ENCODE data around the gene RAVER2. TPM values are rescaled to one million over a fixed set of nuclear protein-coding genes. Genes with fewer than 3 reads are reported as not detected.
"Not testable (repeated sequence)": the region's sequence is repeated elsewhere in the genome, so short reads cannot be mapped to it uniquely, and the experiment has no call there.

RAVER2 gene
- total and polyA plus RNA-seq, 2 experiments from 2014 or later: 14.1 to 28.6 TPM

DNA sequence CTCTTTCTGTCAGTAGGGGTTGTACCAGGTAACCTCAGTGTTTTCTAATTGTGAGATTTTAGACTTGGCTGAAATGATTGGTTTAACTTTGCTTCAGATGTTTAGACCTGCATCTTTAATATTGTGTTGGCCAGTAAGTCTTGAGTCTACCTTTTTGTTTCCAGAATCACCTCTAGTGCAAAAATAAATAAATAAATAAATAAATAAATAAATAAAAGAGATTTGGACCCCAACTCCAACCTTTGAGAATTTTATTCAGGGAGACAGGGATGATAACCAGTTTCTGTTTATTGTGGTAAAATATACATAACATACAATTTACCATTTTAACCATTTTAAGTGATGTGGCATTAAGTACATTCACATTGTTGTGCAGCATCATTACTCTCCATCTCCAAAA, 64.4 kb downstream of the RAVER2 start:
- DNase-seq (ENCODE audit: low spot score): no peak
- Histone ChIP-seq H3K9me3 (ENCODE audit: low read depth) (no peaks in the 10 kb centered on the region), H3K79me2 (no peaks in the 10 kb centered on the region), H3K4me3 (no peak overlapping the region), H3K4me2 (no peak overlapping the region), H2AFZ (no peak overlapping the region), H3K9me2 (replicated peaks; ENCODE audit: insufficient read depth) (no peaks in the 10 kb centered on the region), H4K20me1 (ENCODE audit: insufficient read depth, poor library complexity, severe bottlenecking) (no peaks in the 10 kb centered on the region), H3K27ac (no peak overlapping the region), H3K27me3 (no peaks in the 10 kb centered on the region), H3K36me3 (replicated peaks; ENCODE audit: insufficient read depth, low read depth) (no peaks in the 10 kb centered on the region), H3K4me1 (ENCODE audit: insufficient read depth) (no peaks in the 10 kb centered on the region)
- TF ChIP-seq, protein P1, sequence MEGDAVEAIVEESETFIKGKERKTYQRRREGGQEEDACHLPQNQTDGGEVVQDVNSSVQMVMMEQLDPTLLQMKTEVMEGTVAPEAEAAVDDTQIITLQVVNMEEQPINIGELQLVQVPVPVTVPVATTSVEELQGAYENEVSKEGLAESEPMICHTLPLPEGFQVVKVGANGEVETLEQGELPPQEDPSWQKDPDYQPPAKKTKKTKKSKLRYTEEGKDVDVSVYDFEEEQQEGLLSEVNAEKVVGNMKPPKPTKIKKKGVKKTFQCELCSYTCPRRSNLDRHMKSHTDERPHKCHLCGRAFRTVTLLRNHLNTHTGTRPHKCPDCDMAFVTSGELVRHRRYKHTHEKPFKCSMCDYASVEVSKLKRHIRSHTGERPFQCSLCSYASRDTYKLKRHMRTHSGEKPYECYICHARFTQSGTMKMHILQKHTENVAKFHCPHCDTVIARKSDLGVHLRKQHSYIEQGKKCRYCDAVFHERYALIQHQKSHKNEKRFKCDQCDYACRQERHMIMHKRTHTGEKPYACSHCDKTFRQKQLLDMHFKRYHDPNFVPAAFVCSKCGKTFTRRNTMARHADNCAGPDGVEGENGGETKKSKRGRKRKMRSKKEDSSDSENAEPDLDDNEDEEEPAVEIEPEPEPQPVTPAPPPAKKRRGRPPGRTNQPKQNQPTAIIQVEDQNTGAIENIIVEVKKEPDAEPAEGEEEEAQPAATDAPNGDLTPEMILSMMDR (IDR thresholded peaks at IDR 0.05; ENCODE audit: poor library complexity): no peak
- TF ChIP-seq EZH2phosphoT487 (IDR thresholded peaks at IDR 0.05; ENCODE audit: low read depth, severe bottlenecking, unreplicated experiment): no peak
- TF ChIP-seq EZH2 (IDR thresholded peaks at IDR 0.05; ENCODE audit: borderline replicate concordance): no peak

DNA sequence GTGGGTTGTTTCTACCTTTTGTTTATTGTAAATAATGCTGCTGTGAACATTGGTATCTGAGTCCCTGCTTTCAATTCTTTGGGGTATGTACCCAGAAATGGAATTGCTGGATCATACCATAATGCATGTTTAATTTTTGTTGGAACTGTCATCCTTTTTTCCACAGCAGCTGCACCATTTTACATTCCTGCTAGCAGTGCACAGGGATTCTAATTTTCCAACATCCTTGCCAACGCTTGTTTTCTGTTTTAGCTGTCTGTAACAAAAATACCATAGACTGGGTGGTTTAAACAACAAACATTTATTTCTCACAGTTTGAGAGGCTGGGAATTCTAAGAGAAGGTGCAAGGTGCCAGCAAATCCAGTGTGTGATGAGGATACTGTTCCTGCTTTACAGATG, 65.1 kb downstream of the RAVER2 start:
- no peak for DNase-seq (ENCODE audit: low spot score)
- Histone ChIP-seq H3K4me1 (ENCODE audit: insufficient read depth) (no peaks in the 10 kb centered on the region), H3K9me3 (ENCODE audit: low read depth) (no peaks in the 10 kb centered on the region), H3K27ac (no peak overlapping the region), H3K4me3 (no peak overlapping the region), H3K9me2 (replicated peaks; ENCODE audit: insufficient read depth) (no peaks in the 10 kb centered on the region), H3K27me3 (no peaks in the 10 kb centered on the region), H4K20me1 (ENCODE audit: insufficient read depth, poor library complexity, severe bottlenecking) (no peaks in the 10 kb centered on the region), H2AFZ (no peak overlapping the region), H3K79me2 (no peaks in the 10 kb centered on the region), H3K4me2 (no peak overlapping the region), H3K36me3 (replicated peaks; ENCODE audit: insufficient read depth, low read depth) (peaks cover 4% of the 10 kb centered on the region)
- no peak for TF ChIP-seq EZH2phosphoT487 (IDR thresholded peaks at IDR 0.05; ENCODE audit: low read depth, severe bottlenecking, unreplicated experiment)
- TF ChIP-seq, protein P1 (IDR thresholded peaks at IDR 0.05; ENCODE audit: poor library complexity): no peak
- TF ChIP-seq EZH2 (IDR thresholded peaks at IDR 0.05; ENCODE audit: borderline replicate concordance): no peak
- WGBS (ENCODE audit: low lambda C conversion rate, missing lambda C conversion rate): 100% methylated on average over 1 of the region's 1 CpG

DNA sequence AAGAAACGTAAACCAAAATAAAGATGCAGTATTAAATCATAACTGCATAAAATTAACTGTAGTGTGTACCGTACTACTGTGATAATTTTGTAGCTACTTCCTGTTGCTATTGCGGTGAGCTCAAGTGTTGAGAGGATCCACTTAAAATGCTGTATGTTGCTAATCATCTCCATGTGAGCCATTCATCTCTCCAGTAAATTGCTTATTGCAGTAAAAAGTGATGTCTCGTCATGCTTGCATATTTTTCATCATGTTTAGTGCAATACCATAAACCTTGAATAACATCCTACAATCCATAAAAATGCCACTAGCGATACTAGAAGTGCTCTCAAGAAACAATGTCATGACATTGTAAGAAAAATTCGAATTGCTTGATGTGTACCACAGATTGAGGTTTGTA, 66.3 kb downstream of the RAVER2 start:
- Histone ChIP-seq H3K36me3 (replicated peaks; ENCODE audit: insufficient read depth, low read depth) (peaks cover 7% of the 10 kb centered on the region), H3K9me3 (ENCODE audit: low read depth) (no peaks in the 10 kb centered on the region), H3K4me3 (no peak overlapping the region), H3K4me2 (no peak overlapping the region), H3K4me1 (ENCODE audit: insufficient read depth) (no peaks in the 10 kb centered on the region), H4K20me1 (ENCODE audit: insufficient read depth, poor library complexity, severe bottlenecking) (no peaks in the 10 kb centered on the region), H3K27me3 (no peaks in the 10 kb centered on the region), H2AFZ (no peak overlapping the region), H3K27ac (no peak overlapping the region), H3K9me2 (replicated peaks; ENCODE audit: insufficient read depth) (no peaks in the 10 kb centered on the region), H3K79me2 (no peaks in the 10 kb centered on the region)
- 87% methylated on average over 6 of the region's 6 CpGs for WGBS (ENCODE audit: low lambda C conversion rate, missing lambda C conversion rate)
- TF ChIP-seq EZH2 (IDR thresholded peaks at IDR 0.05; ENCODE audit: borderline replicate concordance): no peak
- no peak for TF ChIP-seq EZH2phosphoT487 (IDR thresholded peaks at IDR 0.05; ENCODE audit: low read depth, severe bottlenecking, unreplicated experiment)
- TF ChIP-seq, protein P1 (IDR thresholded peaks at IDR 0.05; ENCODE audit: poor library complexity): no peak
- DNase-seq (ENCODE audit: low spot score): no peak

DNA sequence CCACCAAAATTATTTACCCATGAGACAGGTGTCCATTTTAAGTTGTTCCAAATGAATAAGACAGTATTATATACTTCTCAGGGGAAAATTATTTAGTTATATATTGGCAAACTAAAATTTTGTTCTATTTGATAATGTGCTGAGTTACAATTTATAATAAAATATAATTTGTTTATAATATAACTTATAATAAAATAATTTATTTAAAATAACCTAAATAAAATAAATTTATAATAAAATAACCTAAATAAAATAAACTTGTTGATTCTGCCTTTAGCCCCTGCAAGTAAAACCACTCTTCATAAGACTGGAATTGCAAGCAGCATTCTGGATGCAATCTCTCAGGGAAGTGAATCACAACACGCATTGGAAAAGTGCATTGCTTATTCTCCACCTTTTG, 69.6 kb downstream of the RAVER2 start:
- no peaks in the 10 kb centered on the region for H3K79me2 ChIP-seq
- no peak overlapping the region for H2AFZ ChIP-seq
- no peaks in the 10 kb centered on the region for H3K27me3 ChIP-seq
- H3K9me2 ChIP-seq (replicated peaks; ENCODE audit: insufficient read depth): no peaks in the 10 kb centered on the region
- no peaks in the 10 kb centered on the region for H4K20me1 ChIP-seq (ENCODE audit: insufficient read depth, poor library complexity, severe bottlenecking)
- H3K4me1 ChIP-seq (ENCODE audit: insufficient read depth): no peaks in the 10 kb centered on the region
- no peak for TF ChIP-seq EZH2phosphoT487 (IDR thresholded peaks at IDR 0.05; ENCODE audit: low read depth, severe bottlenecking, unreplicated experiment)
- TF ChIP-seq EZH2 (IDR thresholded peaks at IDR 0.05; ENCODE audit: borderline replicate concordance): no peak
- TF ChIP-seq, protein P1 (IDR thresholded peaks at IDR 0.05; ENCODE audit: poor library complexity): no peak
- H3K4me3 ChIP-seq: no peak overlapping the region
- no peak overlapping the region for H3K27ac ChIP-seq
- 100% methylated on average over 1 of the region's 1 CpG for WGBS (ENCODE audit: low lambda C conversion rate, missing lambda C conversion rate)
- H3K4me2 ChIP-seq: no peak overlapping the region
- peaks cover 7% of the 10 kb centered on the region for H3K36me3 ChIP-seq (replicated peaks; ENCODE audit: insufficient read depth, low read depth)
- no peak for DNase-seq (ENCODE audit: low spot score)
- H3K9me3 ChIP-seq (ENCODE audit: low read depth): no peaks in the 10 kb centered on the region

DNA sequence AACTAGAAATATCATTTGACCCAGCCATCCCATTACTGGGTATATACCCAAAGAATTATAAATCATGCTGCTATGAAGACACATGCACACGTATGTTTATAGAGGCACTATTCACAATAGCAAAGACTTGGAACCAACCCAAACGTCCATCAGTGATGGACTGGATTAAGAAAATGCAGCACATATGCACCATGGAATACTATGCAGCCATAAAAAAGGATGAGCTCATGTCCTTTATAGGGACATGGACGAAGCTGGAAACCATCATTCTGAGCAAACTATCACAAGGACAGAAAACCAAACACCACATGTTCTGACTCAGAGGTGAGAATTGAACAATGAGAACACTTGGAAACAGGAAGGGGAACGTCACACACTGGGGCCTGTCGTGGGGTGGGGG, 72.5 kb downstream of the RAVER2 start:
- not testable (repeated sequence) for H3K9me3 ChIP-seq (ENCODE audit: low read depth); H3K79me2 ChIP-seq; H3K4me1 ChIP-seq (ENCODE audit: insufficient read depth); H4K20me1 ChIP-seq (ENCODE audit: insufficient read depth, poor library complexity, severe bottlenecking); H3K4me3 ChIP-seq; H3K36me3 ChIP-seq (replicated peaks; ENCODE audit: insufficient read depth, low read depth); H3K27ac ChIP-seq; H2AFZ ChIP-seq; H3K9me2 ChIP-seq (replicated peaks; ENCODE audit: insufficient read depth); H3K4me2 ChIP-seq; DNase-seq (ENCODE audit: low spot score); H3K27me3 ChIP-seq
- whole genome bisulfite sequencing (ENCODE audit: low lambda C conversion rate, missing lambda C conversion rate): 91% methylated on average over 5 of the region's 5 CpGs
